Activated CD4-positive, alpha-beta T cell treated with anti-CD3 and anti-CD28 coated beads, Interleukin-2, amount 50 U/mL, for 1 hour (primary cell): ENCODE measurements around the gene CREB3L2.
"Not testable (repeated sequence)": the region's sequence is repeated elsewhere in the genome, so short reads cannot be mapped to it uniquely, and the experiment has no call there.

Experiments
- DNase-seq: peaks from one replicate; pipeline ENCODE4 v3.0.0-alpha.2; 2020

CREB3L2 gene

GRCh38 chr7:138001529-138002095, at the start of gene CREB3L2:
Gene CREB3L2 (minus strand): TSS chr7:138002086. CDS start chr7:138001705, 381 bp downstream.
- peak; percentile 56 for DNase-seq

- DNase-seq: no peak
These were observed 47.7 kb upstream of the CREB3L2 start for GRCh38 chr7:138049505-138050116.

- no peak for DNase-seq
These were observed 46.0 kb upstream of the CREB3L2 start for GRCh38 chr7:138047907-138048306.

GRCh38 chr7:138044897-138045296, 43.0 kb upstream of the CREB3L2 start:
- no peak for DNase-seq

- DNase-seq: not testable (repeated sequence)
These were observed 38.2 kb upstream of the CREB3L2 start for GRCh38 chr7:138040063-138040462.

- DNase-seq: no peak
These were observed 34.2 kb upstream of the CREB3L2 start for GRCh38 chr7:138036135-138036534.

- DNase-seq: no peak
These were observed 31.4 kb upstream of the CREB3L2 start for GRCh38 chr7:138033241-138033640.

- no peak for DNase-seq
These were observed 30.9 kb upstream of the CREB3L2 start for GRCh38 chr7:138032770-138033169.

- no peak for DNase-seq
These were observed 30.3 kb upstream of the CREB3L2 start for GRCh38 chr7:138032186-138032585.

- DNase-seq: no peak
These were observed 28.9 kb upstream of the CREB3L2 start for GRCh38 chr7:138030679-138031351.

- no peak for DNase-seq
These were observed 28.1 kb upstream of the CREB3L2 start for GRCh38 chr7:138029941-138030340.

- DNase-seq: no peak
These were observed 27.2 kb upstream of the CREB3L2 start for GRCh38 chr7:138029126-138029525.

GRCh38 chr7:138027100-138027499, 25.2 kb upstream of the CREB3L2 start:
- DNase-seq: no peak

GRCh38 chr7:138025215-138026186, 23.6 kb upstream of the CREB3L2 start:
- DNase-seq: no peak

GRCh38 chr7:138024765-138025164, 22.9 kb upstream of the CREB3L2 start:
- no peak for DNase-seq

- no peak for DNase-seq
These were observed 22.4 kb upstream of the CREB3L2 start for GRCh38 chr7:138024343-138024691.

GRCh38 chr7:138023618-138024342, 21.9 kb upstream of the CREB3L2 start:
- no peak for DNase-seq

GRCh38 chr7:138021889-138022288, 20.0 kb upstream of the CREB3L2 start:
- no peak for DNase-seq

- DNase-seq: no peak
These were observed 16.1 kb upstream of the CREB3L2 start for GRCh38 chr7:138017992-138018391.

- DNase-seq: no peak
These were observed 13.2 kb upstream of the CREB3L2 start for GRCh38 chr7:138015096-138015495.

- DNase-seq: no peak
These were observed 12.8 kb upstream of the CREB3L2 start for GRCh38 chr7:138014686-138015085.

GRCh38 chr7:138014201-138014600, 12.3 kb upstream of the CREB3L2 start:
- not testable (repeated sequence) for DNase-seq

GRCh38 chr7:138009350-138009653, 7.4 kb upstream of the CREB3L2 start:
- no peak for DNase-seq
